Progenitor cell of endocrine pancreas (in vitro differentiated cells): ENCODE results near the gene ARL6IP5. TPM values are rescaled to one million over a fixed set of nuclear protein-coding genes. Genes with fewer than 3 reads are reported as not detected.

ENCODE experiments used
- DNase-seq: peaks from one replicate; pipeline ENCODE4 v3.0.0; 2021; ENCODE audit warnings: low spot score; ENCODE audit not compliant: unreplicated experiment
- H3K27ac Mint-ChIP-seq: 2 replicates; pipeline ENCODE4 v1.8.0; 2021; ENCODE audit warnings: mild to moderate bottlenecking, moderate library complexity, mixed read lengths
- H3K27me3 Mint-ChIP-seq: 2 replicates; pipeline ENCODE4 v1.8.0; 2021; ENCODE audit warnings: mixed read lengths
- H3K36me3 Mint-ChIP-seq: 2 replicates; pipeline ENCODE4 v1.8.0; 2022; ENCODE audit warnings: mixed read lengths; ENCODE audit not compliant: insufficient read depth
- H3K4me1 Mint-ChIP-seq: 2 replicates; pipeline ENCODE4 v1.8.0; 2021; ENCODE audit warnings: low read depth, mixed read lengths
- H3K4me3 Mint-ChIP-seq: 2 replicates; pipeline ENCODE4 v1.8.0; 2021; ENCODE audit warnings: low read depth, mild to moderate bottlenecking, moderate library complexity, mixed read lengths
- H3K9me3 Mint-ChIP-seq: 2 replicates; pipeline ENCODE4 v1.8.0; 2021; ENCODE audit warnings: low read depth, mixed read lengths
- total RNA-seq: library from RNA; stranded (reverse); gene quantifications from 2 replicates; pipeline ENCODE4 v1.2.1, GENCODE V29; 2021
- TF ChIP-seq, protein P1 (sequence below): fragments of 200-600 bp; sonication (generic); IDR thresholded peaks from one replicate; pipeline ENCODE4 v1.5.0; 2021; ENCODE audit warnings: antibody characterized with exemption, mild to moderate bottlenecking; ENCODE audit not compliant: unreplicated experiment

Gene ARL6IP5
- total RNA-seq, 1 donor from 2014 or later, result 55.4 TPM

DNA sequence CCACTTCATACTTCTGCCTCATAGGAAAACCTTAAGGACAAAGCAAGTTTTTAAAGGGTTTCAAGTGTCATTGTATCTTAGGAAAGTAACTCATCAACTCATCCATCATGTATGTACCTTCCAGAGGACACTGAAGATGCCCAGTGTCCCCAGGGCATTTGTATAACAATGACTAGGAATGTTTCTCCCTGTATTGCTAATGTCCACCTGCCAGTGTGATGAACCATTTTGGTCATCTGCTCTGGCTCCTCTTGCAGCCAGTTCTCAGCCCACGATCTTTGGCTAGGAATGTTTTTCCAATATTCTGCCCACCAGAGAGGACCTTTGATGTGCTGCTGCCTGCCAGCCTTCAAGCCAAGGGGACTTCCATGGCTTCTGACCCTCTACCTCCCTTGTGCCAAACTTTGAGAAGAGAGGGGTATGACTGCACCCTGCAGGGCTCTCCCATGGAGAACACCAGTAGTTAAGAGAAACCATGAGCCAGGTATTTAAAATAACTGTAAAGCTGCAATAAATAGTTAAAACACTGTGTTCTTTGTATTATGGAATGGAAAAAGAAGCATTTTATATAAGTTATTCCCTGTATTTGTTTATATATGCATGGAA is 26.3 kb downstream of the ARL6IP5 start:
- Mint-ChIP-seq H3K4me1 (peaks cover under 1% of the 10 kb centered on the region), H3K27ac (no peak overlapping the region), H3K4me3 (no peak overlapping the region), H3K36me3 (no peaks in the 10 kb centered on the region), H3K27me3 (no peaks in the 10 kb centered on the region), H3K9me3 (no peaks in the 10 kb centered on the region)
- no peak for DNase-seq
- TF ChIP-seq, protein P1, sequence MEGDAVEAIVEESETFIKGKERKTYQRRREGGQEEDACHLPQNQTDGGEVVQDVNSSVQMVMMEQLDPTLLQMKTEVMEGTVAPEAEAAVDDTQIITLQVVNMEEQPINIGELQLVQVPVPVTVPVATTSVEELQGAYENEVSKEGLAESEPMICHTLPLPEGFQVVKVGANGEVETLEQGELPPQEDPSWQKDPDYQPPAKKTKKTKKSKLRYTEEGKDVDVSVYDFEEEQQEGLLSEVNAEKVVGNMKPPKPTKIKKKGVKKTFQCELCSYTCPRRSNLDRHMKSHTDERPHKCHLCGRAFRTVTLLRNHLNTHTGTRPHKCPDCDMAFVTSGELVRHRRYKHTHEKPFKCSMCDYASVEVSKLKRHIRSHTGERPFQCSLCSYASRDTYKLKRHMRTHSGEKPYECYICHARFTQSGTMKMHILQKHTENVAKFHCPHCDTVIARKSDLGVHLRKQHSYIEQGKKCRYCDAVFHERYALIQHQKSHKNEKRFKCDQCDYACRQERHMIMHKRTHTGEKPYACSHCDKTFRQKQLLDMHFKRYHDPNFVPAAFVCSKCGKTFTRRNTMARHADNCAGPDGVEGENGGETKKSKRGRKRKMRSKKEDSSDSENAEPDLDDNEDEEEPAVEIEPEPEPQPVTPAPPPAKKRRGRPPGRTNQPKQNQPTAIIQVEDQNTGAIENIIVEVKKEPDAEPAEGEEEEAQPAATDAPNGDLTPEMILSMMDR, result no peak

DNA sequence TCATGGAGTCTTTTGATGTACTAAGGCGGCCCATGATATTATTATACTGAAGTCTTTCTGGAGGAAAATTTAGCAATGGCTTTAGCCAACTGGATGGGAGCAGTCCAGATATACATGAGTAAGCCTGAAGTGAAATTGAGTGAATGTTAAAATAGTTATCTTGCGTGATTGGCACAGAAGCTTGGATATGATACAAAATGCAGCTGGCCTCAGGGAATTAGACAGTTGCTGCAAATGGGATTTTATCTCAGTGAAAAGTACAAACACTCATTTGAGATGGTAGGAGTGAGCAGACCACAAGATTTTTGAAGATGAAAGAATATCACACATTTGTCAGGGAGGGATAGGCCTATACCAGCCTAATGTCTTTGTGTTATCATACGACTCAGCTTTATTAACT is 28.8 kb downstream of the ARL6IP5 start:
- Mint-ChIP-seq H3K4me3 (no peak overlapping the region), H3K27ac (no peak overlapping the region), H3K4me1 (peaks cover 19% of the 10 kb centered on the region), H3K36me3 (no peaks in the 10 kb centered on the region), H3K9me3 (no peaks in the 10 kb centered on the region), H3K27me3 (no peaks in the 10 kb centered on the region)
- TF ChIP-seq, protein P1, result no peak
- no peak for DNase-seq

DNA sequence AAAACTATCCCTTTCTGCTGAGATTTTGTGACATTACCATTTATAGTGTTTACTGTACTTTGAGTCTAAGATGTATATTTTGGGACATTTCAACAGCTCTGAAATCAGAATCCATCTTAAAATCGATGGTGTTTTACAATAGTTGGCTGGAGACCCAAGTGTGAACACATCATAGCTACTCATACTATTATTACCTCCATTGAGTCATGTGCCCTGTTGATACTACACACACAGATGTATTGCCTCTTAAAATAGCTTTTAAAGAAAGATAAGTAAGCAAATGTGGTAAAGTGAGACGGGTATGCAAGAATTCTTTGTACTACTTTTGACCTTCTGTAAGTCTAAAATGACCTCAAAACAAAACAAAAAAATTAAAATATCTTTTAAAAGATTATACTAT is 31.0 kb downstream of the ARL6IP5 start:
- Mint-ChIP-seq H3K27me3 (no peaks in the 10 kb centered on the region), H3K27ac (no peak overlapping the region), H3K9me3 (no peaks in the 10 kb centered on the region), H3K4me3 (no peak overlapping the region), H3K36me3 (no peaks in the 10 kb centered on the region), H3K4me1 (peaks cover 19% of the 10 kb centered on the region)
- no peak for DNase-seq
- TF ChIP-seq, protein P1, result no peak

DNA sequence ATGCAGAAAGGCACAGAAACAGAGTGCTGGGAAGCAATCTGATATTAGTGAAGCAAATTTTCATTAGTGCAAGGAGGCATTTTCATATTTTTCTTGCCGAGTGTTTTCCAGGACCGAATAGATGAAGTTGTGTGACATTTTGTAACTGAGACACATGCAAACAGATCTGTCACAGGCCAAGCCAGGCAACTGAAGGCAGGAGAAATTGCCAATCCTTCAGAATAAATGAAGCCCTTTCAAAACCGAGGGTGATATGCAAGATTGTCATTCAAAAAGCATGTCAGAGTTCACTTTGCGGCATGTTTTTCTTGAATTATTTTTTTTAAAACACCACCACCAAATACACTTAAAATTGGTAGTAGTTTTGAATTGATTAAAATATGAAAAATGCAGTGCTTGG is 31.4 kb downstream of the ARL6IP5 start:
- Mint-ChIP-seq H3K36me3 (no peaks in the 10 kb centered on the region), H3K9me3 (no peaks in the 10 kb centered on the region), H3K27ac (no peak overlapping the region), H3K4me1 (peaks cover 20% of the 10 kb centered on the region), H3K27me3 (no peaks in the 10 kb centered on the region), H3K4me3 (no peak overlapping the region)
- no peak for DNase-seq
- TF ChIP-seq, protein P1, result no peak

DNA sequence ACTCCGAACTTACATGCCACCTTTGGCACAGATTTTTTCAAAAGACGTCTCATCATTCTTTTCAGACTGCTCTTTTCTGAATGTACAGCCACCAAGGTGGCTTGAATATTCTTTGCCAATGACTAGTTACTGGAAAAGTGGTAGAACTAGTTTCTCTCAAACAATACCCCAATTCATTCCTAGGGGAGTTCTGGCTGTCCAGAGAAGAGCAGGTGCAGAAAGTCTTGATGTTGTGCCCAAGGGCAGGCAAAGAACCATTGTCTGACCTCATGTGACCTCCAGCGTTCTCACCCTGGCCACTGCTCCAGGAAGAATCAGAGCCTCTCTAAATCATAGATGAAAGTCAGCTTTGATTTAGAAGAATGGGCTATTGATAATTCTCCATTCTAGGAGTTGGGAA is 32.2 kb downstream of the ARL6IP5 start:
- Mint-ChIP-seq H3K27ac (peak overlapping the region; percentile 85), H3K4me1 (peaks cover 20% of the 10 kb centered on the region), H3K4me3 (peak overlapping the region; percentile 26), H3K27me3 (no peaks in the 10 kb centered on the region), H3K36me3 (no peaks in the 10 kb centered on the region), H3K9me3 (no peaks in the 10 kb centered on the region)
- no peak for DNase-seq
- TF ChIP-seq, protein P1, result no peak
